HG03097 (cell line): ENCODE results near the gene SMIM30.
"Not testable (repeated sequence)": the region's sequence is repeated elsewhere in the genome, so short reads cannot be mapped to it uniquely, and the experiment has no call there.

Experiments used
- ATAC-seq: cut with Tn5 transposase; IDR thresholded peaks from one replicate; pipeline ENCODE4 v1.9.1; 2021; ENCODE audit not compliant: unreplicated experiment, low FRiP score

Gene SMIM30

GRCh38 chr7:113118074-113118959, at the start of gene SMIM30:
Gene SMIM30 (minus strand): TSS chr7:113118554. CDS start chr7:113117578, 976 bp downstream.
- ATAC-seq, result peak; percentile 100

GRCh38 chr7:113166176-113166575, 47.8 kb upstream of the SMIM30 start:
- ATAC-seq, result not testable (repeated sequence)

- ATAC-seq, result no peak
Observed at GRCh38 chr7:113161050-113161449, 42.7 kb upstream of the SMIM30 start.

- no peak for ATAC-seq
Observed at GRCh38 chr7:113159746-113160339, 41.5 kb upstream of the SMIM30 start.

GRCh38 chr7:113158756-113159155, 40.4 kb upstream of the SMIM30 start:
- no peak for ATAC-seq

- ATAC-seq, result no peak
Observed at GRCh38 chr7:113154117-113154516, 35.8 kb upstream of the SMIM30 start.

- ATAC-seq, result no peak
Observed at GRCh38 chr7:113144817-113145216, 26.5 kb upstream of the SMIM30 start.

- ATAC-seq, result no peak
Observed at GRCh38 chr7:113143486-113144257, 25.3 kb upstream of the SMIM30 start.

- ATAC-seq, result peak; percentile 57
Observed at GRCh38 chr7:113142385-113143119, 24.2 kb upstream of the SMIM30 start.

- ATAC-seq, result no peak
Observed at GRCh38 chr7:113141803-113142202, 23.4 kb upstream of the SMIM30 start.

GRCh38 chr7:113140956-113141355, 22.6 kb upstream of the SMIM30 start:
- no peak for ATAC-seq

GRCh38 chr7:113137241-113137640, 18.9 kb upstream of the SMIM30 start:
- no peak for ATAC-seq

- ATAC-seq, result no peak
Observed at GRCh38 chr7:113134025-113134424, 15.7 kb upstream of the SMIM30 start.

- no peak for ATAC-seq
Observed at GRCh38 chr7:113131367-113131766, 13.0 kb upstream of the SMIM30 start.

- ATAC-seq, result no peak
Observed at GRCh38 chr7:113128031-113128430, 9.7 kb upstream of the SMIM30 start.

GRCh38 chr7:113125728-113126127, 7.4 kb upstream of the SMIM30 start:
- ATAC-seq, result no peak

GRCh38 chr7:113122744-113123143, 4.4 kb upstream of the SMIM30 start:
- ATAC-seq, result no peak

- no peak for ATAC-seq
Observed at GRCh38 chr7:113120647-113121046, 2.3 kb upstream of the SMIM30 start.

- no peak for ATAC-seq
Observed at GRCh38 chr7:113119429-113119828, 1.1 kb upstream of the SMIM30 start.

- ATAC-seq, result not testable (repeated sequence)
Observed at GRCh38 chr7:113117374-113117774, 980 bp downstream of the SMIM30 start.

- ATAC-seq, result no peak
Observed at GRCh38 chr7:113113912-113114311, 4.4 kb downstream of the SMIM30 start.
